ENCODE data around the gene PCSK5. TPM values are rescaled to one million over a fixed set of nuclear protein-coding genes. Genes with fewer than 3 reads are reported as not detected.

Gene PCSK5
- total RNA-seq, 1 experiment from 2014 or later = 7.5 TPM

- Histone ChIP-seq H3K79me1 (ENCODE audit: insufficient read depth, low read depth, low read length, poor library complexity, severe bottlenecking) (no peaks in the 10 kb centered on the region), H3K56ac (ENCODE audit: insufficient read length, low read depth, low read length) (no peak overlapping the region), H3K14ac (ENCODE audit: insufficient read depth, low read length) (no peak overlapping the region), H2BK5ac (ENCODE audit: insufficient read length, low read length) (no peak overlapping the region), H3K9ac (ENCODE audit: extremely low read depth, insufficient read length, low read length) (no peak overlapping the region), H3K79me2 (ENCODE audit: insufficient read depth, low read length) (no peaks in the 10 kb centered on the region), H2BK20ac (ENCODE audit: low read depth, low read length, poor library complexity, severe bottlenecking) (no peak overlapping the region), H3K18ac (ENCODE audit: insufficient read length, low read depth, low read length) (no peak overlapping the region), H4K8ac (replicated peaks; ENCODE audit: insufficient read length, low read depth, low read length) (no peak overlapping the region), H2AFZ (ENCODE audit: low read length) (no peak overlapping the region), H3K4ac (ENCODE audit: low read depth, low read length) (no peak overlapping the region), H3K23ac (ENCODE audit: insufficient read length, low read depth, low read length) (no peak overlapping the region), H2BK15ac (ENCODE audit: low read depth, low read length) (no peak overlapping the region), H3K27ac (ENCODE audit: insufficient read length, low read depth, low read length) (no peak overlapping the region), H4K91ac (ENCODE audit: insufficient read length, low read depth, low read length) (no peak overlapping the region), H4K5ac (ENCODE audit: insufficient read length, low read depth, low read length) (no peak overlapping the region), H3K23me2 (ENCODE audit: insufficient read length, low read depth, low read length, poor library complexity, severe bottlenecking) (no peaks in the 10 kb centered on the region), H4K20me1 (ENCODE audit: control insufficient read depth, insufficient read depth, insufficient read length) (no peaks in the 10 kb centered on the region), H3K4me2 (ENCODE audit: insufficient read depth, insufficient read length, low read length) (no peak overlapping the region), H2BK120ac (ENCODE audit: low read depth, low read length, poor library complexity, severe bottlenecking) (no peak overlapping the region), H3K27me3 (ENCODE audit: insufficient read depth, low read length) (no peaks in the 10 kb centered on the region), H2AK5ac (ENCODE audit: insufficient read length, low read length) (no peak overlapping the region), H3K4me1 (ENCODE audit: insufficient read depth, low read length) (no peaks in the 10 kb centered on the region), H3T11ph (ENCODE audit: low read length) (no peak overlapping the region), H3K9me3 (ENCODE audit: control insufficient read depth, low read depth, low read length) (no peaks in the 10 kb centered on the region), H2BK12ac (ENCODE audit: insufficient read length, low read depth, low read length) (no peak overlapping the region)
- DNase-seq = no peak
- peaks cover 26 to 29% of the 10 kb centered on the region in 2 experiments for H3K4me1 Mint-ChIP-seq
- WGBS (ENCODE audit: extremely low coverage, insufficient read length, low lambda C conversion rate) = 100% methylated on average over 1 of the region's 3 CpGs
- no peak overlapping the region for H3K4me3 Mint-ChIP-seq
- TF ChIP-seq CTCF (conservative IDR thresholded peaks at IDR 0.05) = no peak
- no peaks in the 10 kb centered on the region; a peak in 1 of 7 replicates for H3K36me3 Mint-ChIP-seq (ENCODE audit: insufficient read depth in 1 of 3, low read depth in 3 of 3)
- peaks cover 0 to 3% of the 10 kb centered on the region in 2 experiments; a peak in 1 of 5 replicates for H3K9me3 Mint-ChIP-seq
- H3K27ac Mint-ChIP-seq = no peak overlapping the region
- no peaks in the 10 kb centered on the region; the same call in 1 of the 2 replicates for H3K27me3 Mint-ChIP-seq (ENCODE audit: low read depth)
Observed at GRCh38 chr9:76370396-76371023, 480.0 kb downstream of the PCSK5 start.

Measured in H9 (cell line).